K562 (cell line): ENCODE measurements around the gene NOTCH1. TPM values are rescaled to one million over a fixed set of nuclear protein-coding genes. Genes with fewer than 3 reads are reported as not detected.

Experiments
- ATAC-seq: fragments of 200-7000 bp; cut with Tn5 transposase; 3 replicates; pipeline ENCODE4 v1.9.1; 2020; ENCODE audit warnings: moderate library complexity
- BruUV-seq: library from RNA; stranded (reverse); fragments of 400-500 nt; replicated peaks from 2 replicates; lab custom pipeline; 2021; lab: Mats Ljungman, UMichigan
- CTCF ChIA-PET: fragments of 300-600 bp; formaldehyde crosslinking; extraction: SDS; loops from one replicate; lab custom pipeline; 2021; ENCODE audit warnings: low intra/inter-chr PET ratio; lab: Yijun Ruan, JAX
- POLR2A ChIA-PET: fragments of 300-600, 350-650 bp; sonication (Branson Sonifier 250); formaldehyde crosslinking; extraction: SDS; loops from one replicate; lab custom pipeline; 2021; ENCODE audit warnings: antibody characterized with exemption, inconsistent platforms; lab: Yijun Ruan, JAX
- DNase-seq, 4 experiments: peaks; one replicate each; pipeline versions ENCODE4 v3.0.0 to v3.0.0-alpha.2; 2011 to 2018; ENCODE audit warnings: low spot score in 3 of 4, mixed read lengths in 3 of 4; ENCODE audit errors: extremely low read depth in 1 of 4
- FAIRE-seq: peaks from 2 replicates; lab custom pipeline; 2011; peaks lifted over from hg19 to GRCh38; lab: Jason Lieb, UNC
- H2AFZ ChIP-seq: 2 replicates; pipeline ENCODE4 v1.6.0; 2011; ENCODE audit warnings: low read depth, low read length, control low read depth, inconsistent platforms
- H3K27ac ChIP-seq: fragments of 200-600 bp; 3 replicates; pipeline ENCODE4 v1.8.0; 2011; ENCODE audit warnings: low read depth, mild to moderate bottlenecking, control low read depth, inconsistent platforms, low read length, moderate library complexity, mixed read lengths; ENCODE audit errors: extremely low read depth
- H3K27me3 ChIP-seq, 2 experiments: fragments of 300-600 bp in 1 of 2; 2 replicates in 1 of 2; 3 replicates in 1 of 2; pipeline versions ENCODE4 v1.6.0 to v1.8.0; 2011; ENCODE audit warnings: inconsistent platforms in 2 of 2, low read length in 2 of 2, mild to moderate bottlenecking in 1 of 2, mixed read lengths in 1 of 2, moderate library complexity in 1 of 2; ENCODE audit not compliant: control insufficient read depth in 2 of 2, insufficient read depth in 2 of 2
- H3K36me3 ChIP-seq: fragments of 300-600 bp; 3 replicates; pipeline ENCODE4 v1.8.0; 2011; ENCODE audit warnings: mild to moderate bottlenecking, low read length, inconsistent platforms; ENCODE audit not compliant: control insufficient read depth, insufficient read depth
- H3K4me1 ChIP-seq, 2 experiments: fragments of 200-600 bp in 1 of 2; replicated peaks in 1 of 2; 2 replicates in 1 of 2; 3 replicates in 1 of 2; pipeline versions ENCODE4 v1.5.1 to v1.8.0; 2011; ENCODE audit warnings: inconsistent platforms in 2 of 2, low read length in 2 of 2, mild to moderate bottlenecking in 1 of 2, mixed read lengths in 1 of 2, moderate library complexity in 1 of 2; ENCODE audit not compliant: control insufficient read depth in 2 of 2, insufficient read depth in 2 of 2
- H3K4me2 ChIP-seq: 2 replicates; pipeline ENCODE4 v1.6.1; 2011; ENCODE audit warnings: low read length, control low read depth, inconsistent platforms, mixed read lengths; ENCODE audit not compliant: insufficient read depth
- H3K4me3 ChIP-seq: fragments of 200-600 bp; sonication (generic), shearing (Covaris generic); 2 replicates; pipeline ENCODE4 v1.5.1; 2016; ENCODE audit warnings: control low read depth, inconsistent platforms
- H3K79me2 ChIP-seq: fragments of 200-600 bp; 3 replicates; pipeline ENCODE4 v1.8.0; 2011; ENCODE audit warnings: low read length, inconsistent platforms; ENCODE audit not compliant: control insufficient read depth, insufficient read depth
- H3K9ac ChIP-seq, 2 experiments: 2 replicates each; pipeline versions ENCODE4 v1.6.0 to v1.6.1; 2011; ENCODE audit warnings: low read depth in 2 of 2, low read length in 2 of 2, control low read depth in 1 of 2, inconsistent platforms in 1 of 2, mild to moderate bottlenecking in 1 of 2, mixed read lengths in 1 of 2; ENCODE audit not compliant: insufficient read depth in 1 of 2
- H3K9me1 ChIP-seq: one replicate; pipeline ENCODE4 v1.6.0; 2011; ENCODE audit warnings: inconsistent platforms, mild to moderate bottlenecking, low read length, moderate library complexity; ENCODE audit not compliant: control insufficient read depth, insufficient read depth
- H3K9me3 ChIP-seq: replicated peaks from 2 replicates; pipeline ENCODE4 v1.5.1; 2011; ENCODE audit warnings: low read depth, low read length, inconsistent platforms; ENCODE audit not compliant: control insufficient read depth, insufficient read depth
- H4K20me1 ChIP-seq: replicated peaks from 2 replicates; pipeline ENCODE4 v1.6.1; 2011; ENCODE audit warnings: low read length, inconsistent platforms, mixed read lengths; ENCODE audit not compliant: control insufficient read depth, insufficient read depth
- HMG20A ChIP-seq: fragments of 450-650 bp; formaldehyde crosslinking; conservative IDR thresholded peaks from 2 replicates; pipeline ENCODE4 v1.4.0; 2020; ENCODE audit warnings: mild to moderate bottlenecking, mixed read lengths
- WGBS: fragments of 100-300 bp; shearing (Covaris generic); methylation state at CpG from one replicate; pipeline ENCODE4 v1.1.6; 2016; ENCODE audit warnings: low coverage, mixed read lengths; ENCODE audit not compliant: insufficient coverage; ENCODE audit errors: missing lambda C conversion rate; 5-methylcytosine and 5-hydroxymethylcytosine counted together
- in situ Hi-C: fragments of 300-500 bp; cut with MboI; formaldehyde crosslinking; loops from 4 replicates; pipeline ENCODE4 v1.15.0; 2018; ENCODE audit warnings: inconsistent platforms, mixed read lengths
- intact Hi-C: fragments of 100-400 bp; cut with micrococcal nuclease; formaldehyde crosslinking; loops from 2 replicates; pipeline ENCODE4 v1.14.2; 2022
- polyA plus RNA-seq, 8 experiments: library from polyadenylated mRNA; depleted of rRNA in 4 of 8; stranded (reverse) in 5 of 8; unstranded in 3 of 8; fragments of >200 nt; fragmentation: Nextera tagmentation in 2 of 8; fragmentation: Illumina TruSeq in 1 of 8; extraction: Ambion mirVana in 2 of 8; extraction: Trizol in 1 of 8; gene quantifications; 2 replicates each; pipeline versions ENCODE4 v1.2.1 to v1.2.3, GENCODE V29; 2011 to 2014; ENCODE audit warnings: inconsistent platforms in 1 of 8, missing spikeins in 1 of 8
- total RNA-seq, 7 experiments: library from RNA; depleted of rRNA in 6 of 7; stranded (reverse); fragments of >200 nt in 6 of 7; fragmentation: Illumina TruSeq in 2 of 7; extraction: Trizol in 2 of 7; gene quantifications; 2 replicates each; pipeline versions ENCODE4 v1.2.1 to v1.2.3, GENCODE V29; 2011 to 2021; ENCODE audit warnings: low replicate concordance in 1 of 7
- TF ChIP-seq, protein P1 (sequence below), 2 experiments: fragments of 450-650 bp; IDR thresholded peaks; 2 replicates each; pipeline ENCODE4 v1.6.1; 2018; ENCODE audit warnings: mild to moderate bottlenecking in 2 of 2, low read depth in 1 of 2; ENCODE audit not compliant: partially characterized antibody in 2 of 2

Gene NOTCH1
- total and polyA plus RNA-seq, 9 of the 15 experiments (the other 6 are each of a cell fraction or from before 2014, with no cell fraction given) = 0.03 to 31.4 (median 2.3) TPM

DNA sequence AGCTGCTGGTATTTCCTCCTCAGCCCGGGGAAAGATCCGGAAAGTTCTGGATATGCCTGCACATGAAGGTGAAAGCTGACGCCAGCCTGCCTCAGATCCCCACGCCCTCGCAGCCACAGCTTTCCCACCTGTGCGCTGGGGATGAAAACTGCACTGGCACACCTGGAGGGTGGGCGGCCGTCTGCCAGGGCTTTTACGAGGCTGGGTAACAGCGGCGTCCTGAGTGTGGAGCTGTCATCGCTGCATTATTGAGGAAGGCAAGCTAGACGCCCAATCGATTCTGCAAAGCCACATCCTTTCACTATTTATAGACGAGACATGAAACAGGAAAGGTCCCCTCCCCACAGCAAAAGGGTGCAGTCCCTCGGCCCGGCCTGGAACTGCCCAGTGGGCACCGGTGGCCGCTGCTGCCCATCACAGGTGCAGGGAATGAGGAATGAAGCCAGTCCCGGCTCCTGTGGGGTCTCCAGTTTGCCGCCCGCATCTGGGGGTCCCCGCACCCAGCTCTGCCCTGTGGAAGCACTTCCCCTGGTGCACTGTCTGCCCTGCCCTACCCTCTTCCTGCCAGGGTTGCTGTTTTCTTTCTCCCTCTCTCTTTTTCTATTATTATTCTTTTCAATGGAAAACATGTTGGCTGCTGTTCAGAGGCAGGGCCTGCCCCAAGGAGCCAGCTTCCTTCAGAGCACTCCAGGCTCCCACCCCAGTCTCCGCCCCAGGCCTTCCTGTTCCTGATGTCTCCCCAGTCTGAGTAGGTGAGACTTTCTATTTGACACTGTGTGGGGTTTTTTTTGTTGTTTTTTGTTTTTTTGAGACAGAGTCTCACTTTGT is 7.0 kb downstream of the NOTCH1 start:
- DNase-seq = no peak
- in situ Hi-C loops (no loop called here), intact Hi-C loops (no loop called here)
- Histone ChIP-seq H3K9me3 (no peaks in the 10 kb centered on the region), H3K4me2 (no peak overlapping the region), H3K4me1 (peaks cover 9 to 67% of the 10 kb centered on the region in 2 experiments), H3K27ac (peak overlapping the region; percentile 66; the same call in 1 of the 3 replicates), H4K20me1 (peaks cover 10% of the 10 kb centered on the region; the same call in 1 of the 2 replicates), H3K4me3 (no peak overlapping the region), H3K9ac (peak overlapping the region in 1 of 2 experiments; percentile 47; a peak in 1 of 4 replicates), H2AFZ (no peak overlapping the region), H3K79me2 (peaks cover 15% of the 10 kb centered on the region; the same call in 1 of the 3 replicates), H3K36me3 (peaks cover 17% of the 10 kb centered on the region; the same call in 1 of the 3 replicates), H3K9me1 (no peaks in the 10 kb centered on the region), H3K27me3 (no peaks in the 10 kb centered on the region)
- no peak for FAIRE-seq
- 93% methylated on average over 20 of the region's 24 CpGs for WGBS
- ATAC-seq = no peak
- ChIA-PET CTCF (no interaction called here), POLR2A (interaction anchor here (0.6 to 1.0 kb wide), 6 partner anchors 9 to 235 kb away, joined by 3 to 4 read pairs (median 3); partner anchors contain the start of gene CCDC187)
- no peak for TF ChIP-seq HMG20A (CRISPR knock-in tag)
- TF ChIP-seq, protein P1, sequence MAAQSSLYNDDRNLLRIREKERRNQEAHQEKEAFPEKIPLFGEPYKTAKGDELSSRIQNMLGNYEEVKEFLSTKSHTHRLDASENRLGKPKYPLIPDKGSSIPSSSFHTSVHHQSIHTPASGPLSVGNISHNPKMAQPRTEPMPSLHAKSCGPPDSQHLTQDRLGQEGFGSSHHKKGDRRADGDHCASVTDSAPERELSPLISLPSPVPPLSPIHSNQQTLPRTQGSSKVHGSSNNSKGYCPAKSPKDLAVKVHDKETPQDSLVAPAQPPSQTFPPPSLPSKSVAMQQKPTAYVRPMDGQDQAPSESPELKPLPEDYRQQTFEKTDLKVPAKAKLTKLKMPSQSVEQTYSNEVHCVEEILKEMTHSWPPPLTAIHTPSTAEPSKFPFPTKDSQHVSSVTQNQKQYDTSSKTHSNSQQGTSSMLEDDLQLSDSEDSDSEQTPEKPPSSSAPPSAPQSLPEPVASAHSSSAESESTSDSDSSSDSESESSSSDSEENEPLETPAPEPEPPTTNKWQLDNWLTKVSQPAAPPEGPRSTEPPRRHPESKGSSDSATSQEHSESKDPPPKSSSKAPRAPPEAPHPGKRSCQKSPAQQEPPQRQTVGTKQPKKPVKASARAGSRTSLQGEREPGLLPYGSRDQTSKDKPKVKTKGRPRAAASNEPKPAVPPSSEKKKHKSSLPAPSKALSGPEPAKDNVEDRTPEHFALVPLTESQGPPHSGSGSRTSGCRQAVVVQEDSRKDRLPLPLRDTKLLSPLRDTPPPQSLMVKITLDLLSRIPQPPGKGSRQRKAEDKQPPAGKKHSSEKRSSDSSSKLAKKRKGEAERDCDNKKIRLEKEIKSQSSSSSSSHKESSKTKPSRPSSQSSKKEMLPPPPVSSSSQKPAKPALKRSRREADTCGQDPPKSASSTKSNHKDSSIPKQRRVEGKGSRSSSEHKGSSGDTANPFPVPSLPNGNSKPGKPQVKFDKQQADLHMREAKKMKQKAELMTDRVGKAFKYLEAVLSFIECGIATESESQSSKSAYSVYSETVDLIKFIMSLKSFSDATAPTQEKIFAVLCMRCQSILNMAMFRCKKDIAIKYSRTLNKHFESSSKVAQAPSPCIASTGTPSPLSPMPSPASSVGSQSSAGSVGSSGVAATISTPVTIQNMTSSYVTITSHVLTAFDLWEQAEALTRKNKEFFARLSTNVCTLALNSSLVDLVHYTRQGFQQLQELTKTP (IDR thresholded peaks at IDR 0.05; ENCODE audit: low read depth in 1 of 2, partially characterized antibody in 2 of 2) = peak in 1 of 2 experiments; percentile 93
- BruUV-seq = no TSS peak
